ENCODE data around the gene ERCC4. TPM values are rescaled to one million over a fixed set of nuclear protein-coding genes. Genes with fewer than 3 reads are reported as not detected.

ERCC4 gene
- total and polyA plus RNA-seq, 2 experiments from 2014 or later, result 5.4 to 21.6 TPM

GRCh38 chr16:13936596-13937081 is 16.7 kb downstream of the ERCC4 start:
- no peak for TF ChIP-seq EZH2phosphoT487 (IDR thresholded peaks at IDR 0.05; ENCODE audit: unreplicated experiment)
- TF ChIP-seq POLR2AphosphoS5 (IDR thresholded peaks at IDR 0.05; ENCODE audit: low read depth), result no peak
- no peak for TF ChIP-seq STAT1 (IDR thresholded peaks at IDR 0.05; ENCODE audit: unreplicated experiment)
- no peak for TF ChIP-seq JUNB (IDR thresholded peaks at IDR 0.05; ENCODE audit: unreplicated experiment)
- TF ChIP-seq, protein P1, sequence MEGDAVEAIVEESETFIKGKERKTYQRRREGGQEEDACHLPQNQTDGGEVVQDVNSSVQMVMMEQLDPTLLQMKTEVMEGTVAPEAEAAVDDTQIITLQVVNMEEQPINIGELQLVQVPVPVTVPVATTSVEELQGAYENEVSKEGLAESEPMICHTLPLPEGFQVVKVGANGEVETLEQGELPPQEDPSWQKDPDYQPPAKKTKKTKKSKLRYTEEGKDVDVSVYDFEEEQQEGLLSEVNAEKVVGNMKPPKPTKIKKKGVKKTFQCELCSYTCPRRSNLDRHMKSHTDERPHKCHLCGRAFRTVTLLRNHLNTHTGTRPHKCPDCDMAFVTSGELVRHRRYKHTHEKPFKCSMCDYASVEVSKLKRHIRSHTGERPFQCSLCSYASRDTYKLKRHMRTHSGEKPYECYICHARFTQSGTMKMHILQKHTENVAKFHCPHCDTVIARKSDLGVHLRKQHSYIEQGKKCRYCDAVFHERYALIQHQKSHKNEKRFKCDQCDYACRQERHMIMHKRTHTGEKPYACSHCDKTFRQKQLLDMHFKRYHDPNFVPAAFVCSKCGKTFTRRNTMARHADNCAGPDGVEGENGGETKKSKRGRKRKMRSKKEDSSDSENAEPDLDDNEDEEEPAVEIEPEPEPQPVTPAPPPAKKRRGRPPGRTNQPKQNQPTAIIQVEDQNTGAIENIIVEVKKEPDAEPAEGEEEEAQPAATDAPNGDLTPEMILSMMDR (conservative IDR thresholded peaks at IDR 0.05; ENCODE audit: low read depth in 2 of 2), result no peak
- TF ChIP-seq, protein P2, sequence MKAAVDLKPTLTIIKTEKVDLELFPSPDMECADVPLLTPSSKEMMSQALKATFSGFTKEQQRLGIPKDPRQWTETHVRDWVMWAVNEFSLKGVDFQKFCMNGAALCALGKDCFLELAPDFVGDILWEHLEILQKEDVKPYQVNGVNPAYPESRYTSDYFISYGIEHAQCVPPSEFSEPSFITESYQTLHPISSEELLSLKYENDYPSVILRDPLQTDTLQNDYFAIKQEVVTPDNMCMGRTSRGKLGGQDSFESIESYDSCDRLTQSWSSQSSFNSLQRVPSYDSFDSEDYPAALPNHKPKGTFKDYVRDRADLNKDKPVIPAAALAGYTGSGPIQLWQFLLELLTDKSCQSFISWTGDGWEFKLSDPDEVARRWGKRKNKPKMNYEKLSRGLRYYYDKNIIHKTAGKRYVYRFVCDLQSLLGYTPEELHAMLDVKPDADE (IDR thresholded peaks at IDR 0.05), result no peak
- TF ChIP-seq ZNF114 (CRISPR knock-in tag; IDR thresholded peaks at IDR 0.05), result no peak
- no peak for TF ChIP-seq EZH2 (IDR thresholded peaks at IDR 0.05; ENCODE audit: low read depth, unreplicated experiment)
- no peak for TF ChIP-seq ZNF462 (CRISPR knock-in tag; IDR thresholded peaks at IDR 0.05)
- no peak for TF ChIP-seq NANOG (IDR thresholded peaks at IDR 0.05; ENCODE audit: borderline replicate concordance)
- TF ChIP-seq CREB1 (CRISPR knock-in tag; IDR thresholded peaks at IDR 0.05; ENCODE audit: low read depth), result no peak
- no peak overlapping the region for H3K27ac Mint-ChIP-seq
- H3K4me3 Mint-ChIP-seq, result no peak overlapping the region
- DNase-seq (ENCODE audit: low spot score) (no peak), ATAC-seq (no peak)
- Histone ChIP-seq H4K20me1 (replicated peaks; ENCODE audit: insufficient read depth) (no peaks in the 10 kb centered on the region), H2AFZ (no peak overlapping the region), H3F3A (replicated peaks; ENCODE audit: low read depth) (no peaks in the 10 kb centered on the region), H3K36me3 (ENCODE audit: insufficient read depth) (peaks cover 20% of the 10 kb centered on the region; the same call in 1 of the 2 replicates), H3K27ac (ENCODE audit: low read depth) (no peak overlapping the region), H3K9me2 (ENCODE audit: insufficient read depth) (no peaks in the 10 kb centered on the region), H3K4me3 (no peak overlapping the region), H3K79me2 (replicated peaks; ENCODE audit: insufficient read depth) (no peaks in the 10 kb centered on the region), H3K4me2 (no peak overlapping the region), H3K4me1 (ENCODE audit: insufficient read depth) (no peaks in the 10 kb centered on the region), H3K27me3 (ENCODE audit: insufficient read depth) (no peaks in the 10 kb centered on the region)
- H3K36me3 Mint-ChIP-seq (ENCODE audit: low read depth), result peaks cover 15% of the 10 kb centered on the region; the same call in 2 of the 3 replicates
- H3K9me3 Mint-ChIP-seq, result no peaks in the 10 kb centered on the region
- H3K27me3 Mint-ChIP-seq (ENCODE audit: insufficient read depth, low read depth, poor library complexity), result peaks cover 2% of the 10 kb centered on the region
- H3K4me1 Mint-ChIP-seq, result no peaks in the 10 kb centered on the region

Measured in GM23338 (cell line).